Progenitor cell of endocrine pancreas (in vitro differentiated cells): ENCODE measurements around the gene MED20. TPM values are rescaled to one million over a fixed set of nuclear protein-coding genes. Genes with fewer than 3 reads are reported as not detected.
"Not testable (repeated sequence)": the region's sequence is repeated elsewhere in the genome, so short reads cannot be mapped to it uniquely, and the experiment has no call there.

ENCODE experiments used
- DNase-seq: peaks from one replicate; pipeline ENCODE4 v3.0.0; 2021; ENCODE audit warnings: low spot score; ENCODE audit not compliant: unreplicated experiment
- H3K27ac Mint-ChIP-seq: 2 replicates; pipeline ENCODE4 v1.8.0; 2021; ENCODE audit warnings: mild to moderate bottlenecking, moderate library complexity, mixed read lengths
- H3K27me3 Mint-ChIP-seq: 2 replicates; pipeline ENCODE4 v1.8.0; 2021; ENCODE audit warnings: mixed read lengths
- H3K36me3 Mint-ChIP-seq: 2 replicates; pipeline ENCODE4 v1.8.0; 2022; ENCODE audit warnings: mixed read lengths; ENCODE audit not compliant: insufficient read depth
- H3K4me1 Mint-ChIP-seq: 2 replicates; pipeline ENCODE4 v1.8.0; 2021; ENCODE audit warnings: low read depth, mixed read lengths
- H3K4me3 Mint-ChIP-seq: 2 replicates; pipeline ENCODE4 v1.8.0; 2021; ENCODE audit warnings: low read depth, mild to moderate bottlenecking, moderate library complexity, mixed read lengths
- H3K9me3 Mint-ChIP-seq: 2 replicates; pipeline ENCODE4 v1.8.0; 2021; ENCODE audit warnings: low read depth, mixed read lengths
- total RNA-seq: library from RNA; stranded (reverse); gene quantifications from 2 replicates; pipeline ENCODE4 v1.2.1, GENCODE V29; 2021
- TF ChIP-seq, protein P1 (sequence below): fragments of 200-600 bp; sonication (generic); IDR thresholded peaks from one replicate; pipeline ENCODE4 v1.5.0; 2021; ENCODE audit warnings: antibody characterized with exemption, mild to moderate bottlenecking; ENCODE audit not compliant: unreplicated experiment

Gene MED20
- total RNA-seq, 1 donor from 2014 or later: 37.1 TPM

DNA sequence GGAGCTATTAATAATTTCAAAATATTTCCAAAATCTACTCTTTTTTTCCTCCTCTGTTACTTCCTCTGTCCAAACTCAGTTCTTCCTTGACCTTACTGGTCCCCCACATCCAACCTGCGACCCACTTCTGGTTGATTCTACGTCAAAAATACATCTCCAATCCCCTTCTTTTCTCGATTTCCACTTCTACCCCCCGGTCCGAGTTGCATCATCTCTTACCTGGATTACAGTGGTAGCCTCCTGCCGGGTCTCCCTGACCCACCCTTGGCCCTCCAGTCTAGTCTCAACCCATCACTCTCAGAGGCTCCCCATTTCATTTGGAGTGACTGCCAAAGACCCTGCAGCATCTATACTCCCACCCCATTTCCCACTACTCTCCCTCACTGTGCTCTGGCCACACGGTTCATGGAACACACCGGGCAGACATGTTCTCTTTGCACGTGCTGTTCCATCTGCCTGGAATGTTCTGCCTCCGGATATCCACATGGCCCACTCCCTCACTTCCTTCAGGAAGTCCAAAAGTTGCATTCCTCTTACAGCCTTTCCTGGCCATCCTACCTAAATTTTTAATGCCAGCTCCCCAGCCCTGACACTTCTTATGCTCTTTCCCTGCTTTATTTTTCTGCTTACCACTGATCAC, 26.8 kb upstream of the MED20 start:
- DNase-seq: no peak
- Mint-ChIP-seq H3K27me3 (no peaks in the 10 kb centered on the region), H3K36me3 (no peaks in the 10 kb centered on the region), H3K4me1 (no peaks in the 10 kb centered on the region), H3K27ac (no peak overlapping the region), H3K4me3 (no peak overlapping the region), H3K9me3 (no peaks in the 10 kb centered on the region)
- TF ChIP-seq, protein P1, sequence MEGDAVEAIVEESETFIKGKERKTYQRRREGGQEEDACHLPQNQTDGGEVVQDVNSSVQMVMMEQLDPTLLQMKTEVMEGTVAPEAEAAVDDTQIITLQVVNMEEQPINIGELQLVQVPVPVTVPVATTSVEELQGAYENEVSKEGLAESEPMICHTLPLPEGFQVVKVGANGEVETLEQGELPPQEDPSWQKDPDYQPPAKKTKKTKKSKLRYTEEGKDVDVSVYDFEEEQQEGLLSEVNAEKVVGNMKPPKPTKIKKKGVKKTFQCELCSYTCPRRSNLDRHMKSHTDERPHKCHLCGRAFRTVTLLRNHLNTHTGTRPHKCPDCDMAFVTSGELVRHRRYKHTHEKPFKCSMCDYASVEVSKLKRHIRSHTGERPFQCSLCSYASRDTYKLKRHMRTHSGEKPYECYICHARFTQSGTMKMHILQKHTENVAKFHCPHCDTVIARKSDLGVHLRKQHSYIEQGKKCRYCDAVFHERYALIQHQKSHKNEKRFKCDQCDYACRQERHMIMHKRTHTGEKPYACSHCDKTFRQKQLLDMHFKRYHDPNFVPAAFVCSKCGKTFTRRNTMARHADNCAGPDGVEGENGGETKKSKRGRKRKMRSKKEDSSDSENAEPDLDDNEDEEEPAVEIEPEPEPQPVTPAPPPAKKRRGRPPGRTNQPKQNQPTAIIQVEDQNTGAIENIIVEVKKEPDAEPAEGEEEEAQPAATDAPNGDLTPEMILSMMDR: no peak

DNA sequence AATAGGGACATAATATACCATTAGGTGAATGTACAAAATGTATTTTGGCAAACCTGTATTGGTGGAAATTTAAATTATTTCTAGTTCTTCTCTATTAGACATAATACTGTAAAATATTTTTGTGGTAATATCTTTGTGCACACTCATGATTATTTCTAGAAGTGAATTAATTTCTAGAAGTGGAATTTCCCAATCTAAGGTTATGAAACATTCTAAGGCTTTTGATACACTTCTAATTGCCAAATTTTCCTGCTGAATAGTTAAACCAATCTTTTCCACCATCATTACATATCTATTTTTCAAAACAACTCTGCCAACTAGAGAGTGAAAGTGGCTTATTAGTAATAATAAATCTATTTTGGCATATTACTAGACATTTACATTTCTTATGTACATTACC, 22.5 kb upstream of the MED20 start:
- peaks cover 10% of the 10 kb centered on the region for H3K4me1 Mint-ChIP-seq
- no peak overlapping the region for H3K4me3 Mint-ChIP-seq
- peaks cover 25% of the 10 kb centered on the region for H3K27me3 Mint-ChIP-seq
- H3K9me3 Mint-ChIP-seq: no peaks in the 10 kb centered on the region
- TF ChIP-seq, protein P1: no peak
- no peak overlapping the region for H3K27ac Mint-ChIP-seq
- H3K36me3 Mint-ChIP-seq: no peaks in the 10 kb centered on the region
- no peak for DNase-seq

DNA sequence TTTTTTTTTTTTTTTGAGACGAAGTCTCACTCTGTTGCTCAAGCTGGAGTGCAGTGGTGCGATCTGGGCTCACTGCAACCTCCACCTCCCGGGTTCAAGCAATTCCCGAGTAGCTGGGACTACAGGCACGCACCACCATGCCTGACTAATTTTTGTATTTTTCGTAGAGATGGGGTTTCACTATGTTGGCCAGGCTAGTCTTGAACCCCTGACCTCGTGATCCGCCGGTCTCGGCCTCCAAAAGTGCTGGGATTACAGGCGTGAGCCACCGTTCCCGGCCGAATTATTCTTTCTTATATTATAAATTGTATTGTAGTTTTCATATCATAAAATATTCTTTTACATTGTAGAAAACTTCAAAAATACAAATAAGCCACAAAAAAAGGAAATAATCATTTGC, 21.9 kb upstream of the MED20 start:
- H3K4me3 Mint-ChIP-seq: peak overlapping the region; percentile 50
- H3K27me3 Mint-ChIP-seq: peaks cover 25% of the 10 kb centered on the region
- not testable (repeated sequence) for DNase-seq, H3K4me1 Mint-ChIP-seq, H3K9me3 Mint-ChIP-seq, H3K27ac Mint-ChIP-seq, H3K36me3 Mint-ChIP-seq

GRCh38 chr6:41942067-41942851, 21.3 kb upstream of the MED20 start:
- TF ChIP-seq, protein P1: no peak
- DNase-seq: no peak
- H3K36me3 Mint-ChIP-seq: no peaks in the 10 kb centered on the region
- H3K4me1 Mint-ChIP-seq: peaks cover 10% of the 10 kb centered on the region
- H3K9me3 Mint-ChIP-seq: no peaks in the 10 kb centered on the region
- H3K4me3 Mint-ChIP-seq: peak overlapping the region; percentile 74
- H3K27ac Mint-ChIP-seq: peak overlapping the region; percentile 70
- peaks cover 25% of the 10 kb centered on the region for H3K27me3 Mint-ChIP-seq

DNA sequence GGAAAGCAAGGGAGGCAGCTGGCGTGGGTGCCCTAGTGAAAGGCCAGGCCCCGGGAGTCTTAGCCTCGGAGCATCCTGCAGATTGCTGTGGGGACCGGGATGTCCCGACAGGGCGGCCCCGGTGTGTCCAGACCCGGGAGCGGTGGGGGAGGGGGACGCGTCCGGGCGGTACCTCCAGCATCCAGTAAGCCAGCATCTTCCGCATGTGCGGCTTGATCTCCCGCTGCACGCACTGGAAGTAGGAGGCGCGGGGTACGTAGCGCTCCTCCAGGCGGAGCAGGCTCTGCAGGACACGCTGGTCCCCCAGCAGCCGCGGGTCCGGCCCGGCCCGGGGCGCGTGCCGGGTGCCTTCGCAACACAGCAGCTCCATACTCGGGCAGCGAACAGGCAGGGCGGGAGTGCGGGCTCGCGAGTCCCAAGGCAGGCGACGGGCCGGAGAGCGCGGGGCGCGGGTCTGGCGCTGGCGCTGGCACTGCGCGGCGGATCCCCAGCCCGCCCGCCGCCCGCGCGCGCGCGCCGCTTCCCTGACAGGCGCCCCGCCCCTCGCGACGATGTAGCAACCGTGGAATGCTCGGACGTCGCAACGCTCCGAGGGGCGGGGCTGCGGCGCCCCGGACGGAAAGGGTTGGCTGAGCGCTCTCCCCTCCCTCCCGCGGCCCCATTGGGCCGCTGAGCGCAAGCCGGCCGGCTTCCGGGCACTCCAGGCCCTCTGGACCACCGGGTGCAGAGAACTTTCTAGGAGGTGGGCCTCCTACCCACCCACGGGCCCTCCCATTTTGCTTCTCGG, 20.5 kb upstream of the MED20 start, which contains the start of gene CCND3:
CCND3 (minus strand) TSS at position 529 of the 787 bp plus-strand sequence; CDS start at position 370, 159 bp downstream.
- Mint-ChIP-seq H3K4me1 (peaks cover 10% of the 10 kb centered on the region), H3K36me3 (peaks cover under 1% of the 10 kb centered on the region), H3K27me3 (peaks cover 25% of the 10 kb centered on the region), H3K9me3 (no peaks in the 10 kb centered on the region), H3K27ac (peak within 1 kb of the TSS; percentile 77), H3K4me3 (peak within 1 kb of the TSS; percentile 74)
- peak; percentile 72 for DNase-seq
- TF ChIP-seq, protein P1: no peak
